ENCODE results near the gene MYO5A.
"Not testable (repeated sequence)": the region's sequence is repeated elsewhere in the genome, so short reads cannot be mapped to it uniquely, and the experiment has no call there.

The MYO5A gene

DNA sequence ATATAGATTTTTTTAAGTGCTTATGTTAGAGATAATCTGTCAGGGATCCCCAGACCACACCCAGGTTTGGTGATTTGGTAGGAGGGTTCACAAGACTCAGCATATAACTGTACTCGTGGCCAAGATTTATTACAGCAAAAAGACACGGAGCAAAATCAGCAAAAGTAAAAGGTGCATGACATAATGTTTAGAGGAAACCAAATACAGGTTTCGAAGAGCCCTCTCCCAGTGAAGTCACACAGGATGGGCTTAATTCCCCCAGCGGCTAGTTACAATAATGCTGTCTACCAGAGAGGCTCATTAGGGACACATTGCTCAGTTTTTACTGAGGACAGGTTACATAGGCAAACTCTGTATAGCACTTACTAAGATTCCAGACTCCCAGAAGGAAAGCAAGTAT, 36.5 kb downstream of the MYO5A start:
- no peak for DNase-seq (ENCODE audit: low read depth)
- TF ChIP-seq, protein P1, sequence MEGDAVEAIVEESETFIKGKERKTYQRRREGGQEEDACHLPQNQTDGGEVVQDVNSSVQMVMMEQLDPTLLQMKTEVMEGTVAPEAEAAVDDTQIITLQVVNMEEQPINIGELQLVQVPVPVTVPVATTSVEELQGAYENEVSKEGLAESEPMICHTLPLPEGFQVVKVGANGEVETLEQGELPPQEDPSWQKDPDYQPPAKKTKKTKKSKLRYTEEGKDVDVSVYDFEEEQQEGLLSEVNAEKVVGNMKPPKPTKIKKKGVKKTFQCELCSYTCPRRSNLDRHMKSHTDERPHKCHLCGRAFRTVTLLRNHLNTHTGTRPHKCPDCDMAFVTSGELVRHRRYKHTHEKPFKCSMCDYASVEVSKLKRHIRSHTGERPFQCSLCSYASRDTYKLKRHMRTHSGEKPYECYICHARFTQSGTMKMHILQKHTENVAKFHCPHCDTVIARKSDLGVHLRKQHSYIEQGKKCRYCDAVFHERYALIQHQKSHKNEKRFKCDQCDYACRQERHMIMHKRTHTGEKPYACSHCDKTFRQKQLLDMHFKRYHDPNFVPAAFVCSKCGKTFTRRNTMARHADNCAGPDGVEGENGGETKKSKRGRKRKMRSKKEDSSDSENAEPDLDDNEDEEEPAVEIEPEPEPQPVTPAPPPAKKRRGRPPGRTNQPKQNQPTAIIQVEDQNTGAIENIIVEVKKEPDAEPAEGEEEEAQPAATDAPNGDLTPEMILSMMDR (IDR thresholded peaks at IDR 0.05; ENCODE audit: insufficient read depth, low read depth, low read length, missing control alignments): no peak
- H3K4me3 ChIP-seq (ENCODE audit: low read length): no peak overlapping the region

- no peak for DNase-seq (ENCODE audit: low read depth)
- no peak overlapping the region for H3K4me3 ChIP-seq (ENCODE audit: low read length)
- TF ChIP-seq, protein P1 (IDR thresholded peaks at IDR 0.05; ENCODE audit: insufficient read depth, low read depth, low read length, missing control alignments): no peak
Observed at GRCh38 chr15:52491472-52491871, 37.2 kb downstream of the MYO5A start.

- H3K4me3 ChIP-seq (ENCODE audit: low read length); DNase-seq (ENCODE audit: low read depth): not testable (repeated sequence)
Observed at GRCh38 chr15:52489430-52489829, 39.2 kb downstream of the MYO5A start.

DNA sequence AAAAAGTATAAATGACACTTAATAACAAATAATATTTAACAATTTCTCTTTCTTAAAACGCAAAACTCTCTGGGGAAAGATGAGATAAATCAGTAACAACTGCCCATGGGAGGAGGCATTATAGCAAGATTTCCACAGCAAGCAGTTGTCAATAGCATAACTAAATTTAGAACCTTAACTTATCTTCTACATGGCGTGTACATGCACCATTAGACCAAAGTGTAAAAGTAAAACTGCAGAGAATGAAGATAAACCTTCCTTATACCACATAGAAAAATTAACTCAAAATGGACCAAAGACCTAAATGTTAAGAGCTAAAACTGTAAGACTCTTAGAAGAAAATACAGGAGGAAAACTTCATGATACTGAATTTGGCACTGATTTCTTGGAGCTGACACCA, 39.9 kb downstream of the MYO5A start:
- DNase-seq (ENCODE audit: low read depth): no peak
- TF ChIP-seq, protein P1 (IDR thresholded peaks at IDR 0.05; ENCODE audit: insufficient read depth, low read depth, low read length, missing control alignments): no peak
- H3K4me3 ChIP-seq (ENCODE audit: low read length): no peak overlapping the region

- TF ChIP-seq, protein P1 (IDR thresholded peaks at IDR 0.05; ENCODE audit: insufficient read depth, low read depth, low read length, missing control alignments): no peak
- H3K4me3 ChIP-seq (ENCODE audit: low read length): no peak overlapping the region
Observed at GRCh38 chr15:52486003-52486996, 42.4 kb downstream of the MYO5A start.

GRCh38 chr15:52485290-52485689, 43.4 kb downstream of the MYO5A start:
- no peak for DNase-seq (ENCODE audit: low read depth)
- TF ChIP-seq, protein P1 (IDR thresholded peaks at IDR 0.05; ENCODE audit: insufficient read depth, low read depth, low read length, missing control alignments): no peak
- no peak overlapping the region for H3K4me3 ChIP-seq (ENCODE audit: low read length)

More at GRCh38 chr15:52486003-52486996, 42.4 kb downstream of the MYO5A start:
- no peak for DNase-seq (ENCODE audit: low read depth)

- H3K4me3 ChIP-seq (ENCODE audit: low read length): no peak overlapping the region
- TF ChIP-seq, protein P1 (IDR thresholded peaks at IDR 0.05; ENCODE audit: insufficient read depth, low read depth, low read length, missing control alignments): no peak
- peak; percentile 69 for DNase-seq (ENCODE audit: low read depth)
Observed at GRCh38 chr15:52483707-52484106, 45.0 kb downstream of the MYO5A start.
